H1 (cell line): Measurements from ENCODE around the gene PKN1. TPM values are rescaled to one million over a fixed set of nuclear protein-coding genes. Genes with fewer than 3 reads are reported as not detected.

ENCODE experiments used
- CTCF ChIA-PET: fragments of 300-600 bp; sonication (Branson Sonifier 250); formaldehyde crosslinking; loops from one replicate; lab custom pipeline; 2021; ENCODE audit not compliant: partially characterized antibody; lab: Charles Lee
- POLR2A ChIA-PET: fragments of 300-600 bp; sonication (Branson Sonifier 250); formaldehyde crosslinking; loops from one replicate; lab custom pipeline; 2021; ENCODE audit warnings: inconsistent platforms; ENCODE audit not compliant: partially characterized antibody; lab: Charles Lee
- DNase-seq, 2 experiments: peaks; one replicate each; pipeline versions ENCODE4 v3.0.0 to v3.0.0-alpha.2; 2010 to 2022; ENCODE audit warnings: low spot score in 2 of 2, low read depth in 1 of 2, mixed read lengths in 1 of 2
- FAIRE-seq: peaks from 2 replicates; lab custom pipeline; 2011; peaks lifted over from hg19 to GRCh38; lab: Jason Lieb, UNC
- H2AFZ ChIP-seq: 2 replicates; pipeline ENCODE4 v1.8.1; 2012; ENCODE audit warnings: low read length, inconsistent platforms
- H2AK5ac ChIP-seq: 2 replicates; pipeline ENCODE4 v1.6.1; 2013; ENCODE audit warnings: low read depth, low read length
- H2BK120ac ChIP-seq: replicated peaks from 2 replicates; pipeline ENCODE3; 2013; ENCODE audit warnings: low read depth, low read length, inconsistent platforms
- H2BK12ac ChIP-seq: 2 replicates; pipeline ENCODE4 v1.6.1; 2013; ENCODE audit warnings: low read depth, low read length
- H2BK15ac ChIP-seq: 2 replicates; pipeline ENCODE4 v1.6.1; 2013; ENCODE audit warnings: low read length
- H2BK20ac ChIP-seq: 2 replicates; pipeline ENCODE4 v1.6.1; 2013; ENCODE audit warnings: low read length
- H2BK5ac ChIP-seq: 2 replicates; pipeline ENCODE4 v1.6.1; 2013; ENCODE audit warnings: low read depth, low read length
- H3K14ac ChIP-seq: 2 replicates; pipeline ENCODE4 v1.6.1; 2013; ENCODE audit warnings: inconsistent platforms; ENCODE audit not compliant: insufficient read length
- H3K18ac ChIP-seq: 2 replicates; pipeline ENCODE4 v1.6.1; 2013; ENCODE audit warnings: low read length; ENCODE audit errors: extremely low read depth
- H3K23ac ChIP-seq: 2 replicates; pipeline ENCODE4 v1.6.1; 2013; ENCODE audit warnings: inconsistent platforms; ENCODE audit not compliant: insufficient read length
- H3K23me2 ChIP-seq: 2 replicates; pipeline ENCODE4 v1.6.1; 2013; ENCODE audit warnings: low read depth, low read length
- H3K27ac ChIP-seq: 2 replicates; pipeline ENCODE4 v1.6.1; 2011; ENCODE audit warnings: low read depth, low read length, inconsistent platforms
- H3K27me3 ChIP-seq, 4 experiments: replicated peaks in 1 of 4; 1 replicate in 1 of 4; 2 replicates in 3 of 4; pipeline versions ENCODE4 v1.6.1 to v1.8.1; 2011 to 2013; ENCODE audit warnings: low read length in 3 of 4, mild to moderate bottlenecking in 3 of 4, inconsistent platforms in 2 of 4, mixed read lengths in 2 of 4, moderate library complexity in 1 of 4; ENCODE audit not compliant: control insufficient read depth in 3 of 4, insufficient read depth in 3 of 4; ENCODE audit errors: extremely low read depth in 1 of 4
- H3K36me3 ChIP-seq, 4 experiments: 2 replicates each; pipeline versions ENCODE4 v1.6.1 to v1.8.1; 2011 to 2013; ENCODE audit warnings: mild to moderate bottlenecking in 4 of 4, low read length in 3 of 4, moderate library complexity in 2 of 4, control low read depth in 1 of 4, inconsistent platforms in 1 of 4; ENCODE audit not compliant: insufficient read depth in 4 of 4, control insufficient read depth in 2 of 4
- H3K4ac ChIP-seq: replicated peaks from 2 replicates; pipeline ENCODE3; 2013; ENCODE audit warnings: low read length, low read depth, mixed read lengths, inconsistent platforms; ENCODE audit not compliant: insufficient read length
- H3K4me1 ChIP-seq, 4 experiments: replicated peaks in 1 of 4; 1 replicate in 1 of 4; 2 replicates in 3 of 4; pipeline versions ENCODE4 v1.6.1 to v1.8.1; 2011 to 2013; ENCODE audit warnings: low read length in 3 of 4, inconsistent platforms in 2 of 4, mixed read lengths in 1 of 4; ENCODE audit not compliant: insufficient read depth in 4 of 4, control insufficient read depth in 3 of 4
- H3K4me2 ChIP-seq, 2 experiments: 2 replicates each; pipeline versions ENCODE4 v1.6.1 to v1.8.1; 2011 to 2013; ENCODE audit warnings: low read depth in 2 of 2, low read length in 2 of 2, control low read depth in 1 of 2, inconsistent platforms in 1 of 2, mild to moderate bottlenecking in 1 of 2; ENCODE audit not compliant: insufficient read depth in 1 of 2
- H3K4me3 ChIP-seq, 4 experiments: fragments of 200-600, 300-600 bp in 1 of 4; sonication (generic), shearing (Covaris generic), sonication (Bioruptor Twin) in 1 of 4; 2 replicates each; pipeline versions ENCODE4 v1.5.1 to v1.8.1; 2011 to 2016; ENCODE audit warnings: low read length in 4 of 4, low read depth in 3 of 4, control low read depth in 2 of 4, inconsistent platforms in 2 of 4, mild to moderate bottlenecking in 2 of 4, mixed read lengths in 1 of 4, moderate library complexity in 1 of 4; ENCODE audit not compliant: insufficient read depth in 2 of 4; ENCODE audit errors: extremely low read depth in 1 of 4
- H3K56ac ChIP-seq: replicated peaks from 2 replicates; pipeline ENCODE3; 2013; ENCODE audit warnings: low read depth, mild to moderate bottlenecking, mixed read lengths, low read length, inconsistent platforms; ENCODE audit not compliant: insufficient read length
- H3K79me1 ChIP-seq: 2 replicates; pipeline ENCODE4 v1.6.1; 2013; ENCODE audit warnings: low read depth, low read length, control low read depth
- H3K79me2 ChIP-seq, 2 experiments: 2 replicates each; pipeline versions ENCODE4 v1.6.1 to v1.8.1; 2012 to 2013; ENCODE audit warnings: low read length in 2 of 2, mild to moderate bottlenecking in 2 of 2, inconsistent platforms in 1 of 2; ENCODE audit not compliant: insufficient read depth in 2 of 2, control insufficient read depth in 1 of 2
- H3K9ac ChIP-seq, 4 experiments: replicated peaks in 1 of 4; 1 replicate in 1 of 4; 2 replicates in 3 of 4; pipeline versions ENCODE4 v1.6.1 to v1.8.1; 2011 to 2013; ENCODE audit warnings: low read depth in 3 of 4, low read length in 3 of 4, control low read depth in 2 of 4, mild to moderate bottlenecking in 2 of 4, moderate library complexity in 2 of 4, inconsistent platforms in 1 of 4; ENCODE audit errors: extremely low read depth in 1 of 4
- H3K9me3 ChIP-seq, 2 experiments: 2 replicates each; pipeline versions ENCODE4 v1.6.1 to v1.8.1; 2012 to 2013; ENCODE audit warnings: mild to moderate bottlenecking in 2 of 2, moderate library complexity in 2 of 2, control low read depth in 1 of 2, inconsistent platforms in 1 of 2, low read depth in 1 of 2, low read length in 1 of 2, mixed read lengths in 1 of 2; ENCODE audit not compliant: insufficient read depth in 2 of 2
- H4K20me1 ChIP-seq, 2 experiments: replicated peaks in 1 of 2; 2 replicates each; pipeline versions ENCODE3 to v1.8.1; 2011 to 2013; ENCODE audit warnings: inconsistent platforms in 2 of 2, low read length in 2 of 2, mild to moderate bottlenecking in 1 of 2; ENCODE audit not compliant: insufficient read depth in 2 of 2, control insufficient read depth in 1 of 2
- H4K5ac ChIP-seq: 2 replicates; pipeline ENCODE4 v1.6.1; 2013; ENCODE audit warnings: low read length, low read depth, mixed read lengths, inconsistent platforms; ENCODE audit not compliant: insufficient read length
- H4K8ac ChIP-seq: 2 replicates; pipeline ENCODE4 v1.8.0; 2013; ENCODE audit warnings: mild to moderate bottlenecking, moderate library complexity, low read length, inconsistent platforms; ENCODE audit not compliant: insufficient read depth; ENCODE audit errors: extremely low read depth
- H4K91ac ChIP-seq: replicated peaks from 2 replicates; pipeline ENCODE3; 2013; ENCODE audit warnings: low read length, mixed read lengths, inconsistent platforms; ENCODE audit not compliant: insufficient read length
- CREB1 ChIP-seq: IDR thresholded peaks from 2 replicates; pipeline ENCODE4 v1.6.1; 2012; ENCODE audit warnings: inconsistent platforms
- EP300 ChIP-seq, 2 experiments: IDR thresholded peaks; 1 replicate in 1 of 2; 2 replicates in 1 of 2; pipeline ENCODE4 v1.6.1; 2011 to 2012; ENCODE audit warnings: low read depth in 2 of 2, low read length in 2 of 2, mild to moderate bottlenecking in 2 of 2, borderline replicate concordance in 1 of 2, inconsistent platforms in 1 of 2, moderate library complexity in 1 of 2
- PHF8 ChIP-seq: fragments of 200-600 bp; sonication (generic); conservative IDR thresholded peaks from 2 replicates; pipeline ENCODE4 v1.7.1; 2012; ENCODE audit warnings: low read depth, mild to moderate bottlenecking, inconsistent platforms, low read length, moderate library complexity
- RAD21 ChIP-seq, 2 experiments: IDR thresholded peaks in 1 of 2; conservative IDR thresholded peaks in 1 of 2; 2 replicates each; pipeline ENCODE4 v1.6.1; 2011; ENCODE audit warnings: low read depth in 2 of 2, low read length in 2 of 2, improper control_type of control experiment in 1 of 2, inconsistent platforms in 1 of 2, mild to moderate bottlenecking in 1 of 2, moderate library complexity in 1 of 2
- TAF1 ChIP-seq: IDR thresholded peaks from 2 replicates; pipeline ENCODE4 v1.6.1; 2011; ENCODE audit warnings: mild to moderate bottlenecking, low read depth, low read length
- TAF7 ChIP-seq: optimal IDR thresholded peaks from 2 replicates; pipeline ENCODE3; 2011; ENCODE audit warnings: low read depth, mild to moderate bottlenecking, inconsistent platforms, low read length, moderate library complexity, borderline replicate concordance
- TBP ChIP-seq: IDR thresholded peaks from 2 replicates; pipeline ENCODE4 v1.6.1; 2011; ENCODE audit warnings: low read depth, low read length, improper control_type of control experiment
- WGBS, 2 experiments: shearing (Covaris generic) in 1 of 2; methylation state at CpG; one replicate each; pipeline versions ENCODE4 v1.1.6 to v1.1.7; 2013 to 2015; ENCODE audit warnings: low lambda C conversion rate in 2 of 2, mixed read lengths in 2 of 2, inconsistent platforms in 1 of 2, low coverage in 1 of 2, missing lambda C conversion rate in 1 of 2; ENCODE audit not compliant: insufficient replicate concordance in 2 of 2, insufficient coverage in 1 of 2, insufficient read length in 1 of 2; ENCODE audit errors: extremely low coverage in 1 of 2, missing lambda C conversion rate in 1 of 2; 5-methylcytosine and 5-hydroxymethylcytosine counted together
- polyA plus RNA-seq, 7 experiments: library from polyadenylated mRNA; depleted of rRNA in 3 of 7; stranded (reverse) in 5 of 7; unstranded in 2 of 7; fragments of >200 nt in 5 of 7; fragments of 200-250 nt in 2 of 7; gene quantifications; 1 replicate in 5 of 7; 2 replicates in 1 of 7; 4 replicates in 1 of 7; pipeline versions ENCODE4 v1.2.1 to v1.2.3, GENCODE V29; 2011 to 2013; ENCODE audit warnings: missing spikeins in 2 of 7, mixed read lengths in 2 of 7
- total RNA-seq: library from RNA; stranded (reverse); fragmentation: NEBNext Ultra II Directional; extraction: Animal tissue kit (Norgen Biotek cat#: 25700); gene quantifications from 2 replicates; pipeline ENCODE4 v1.2.1, GENCODE V29; 2021

PKN1 gene
- total and polyA plus RNA-seq, 2 of the 8 experiments (the other 6 are each of a cell fraction or from before 2014, with no cell fraction given), result 65.2 to 162 TPM

- Histone ChIP-seq H2BK120ac (no peak overlapping the region), H2AFZ (no peak overlapping the region), H3K4me2 (peak overlapping the region in 1 of 2 experiments; percentile 53; a peak in 1 of 4 replicates), H2BK20ac (no peak overlapping the region), H3K79me2 (no peaks in the 10 kb centered on the region), H2BK5ac (peak overlapping the region; percentile 60; the same call in 1 of the 2 replicates), H4K5ac (no peak overlapping the region), H4K20me1 (peaks cover 0 to 8% of the 10 kb centered on the region in 2 experiments), H4K91ac (no peak overlapping the region), H3K4ac (no peak overlapping the region), H2BK15ac (no peak overlapping the region), H3K79me1 (no peaks in the 10 kb centered on the region), H4K8ac (no peak overlapping the region), H2BK12ac (no peak overlapping the region), H3K56ac (no peak overlapping the region), H3K9ac (no peak overlapping the region), H3K23me2 (no peaks in the 10 kb centered on the region; the same call in 1 of the 2 replicates), H3K4me1 (peaks cover 0 to 21% (median 9%) of the 10 kb centered on the region in 4 experiments; a peak in 6 of 7 replicates), H2AK5ac (no peak overlapping the region), H3K14ac (no peak overlapping the region), H3K27ac (0 out of 2 replicates have a peak overlapping the region, but pooled peaks have one; percentile 12), H3K9me3 (no peaks in the 10 kb centered on the region), H3K27me3 (no peaks in the 10 kb centered on the region), H3K4me3 (no peak overlapping the region; a peak in 1 of 8 replicates), H3K23ac (no peak overlapping the region), H3K18ac (no peak overlapping the region), H3K36me3 (peaks cover 5 to 17% (median 10%) of the 10 kb centered on the region in 4 experiments; a peak in 6 of 8 replicates)
- 56% methylated on average over 42 of the region's 43 CpGs; no CpG with 5 or more reads in 1 of the 2 experiments for WGBS, 2 experiments
- FAIRE-seq, result no peak
- ChIA-PET POLR2A (interaction anchor here (0.6 to 7.0 kb wide), 7 partner anchors 13 to 772 kb away, joined by 3 to 45 read pairs (median 4); partner anchors contain the start of genes C19orf53 and GIPC1), CTCF (interaction anchor here (0.5 to 5.6 kb wide), 33 partner anchors 8 to 419 kb away, joined by 3 to 36 read pairs (median 4); partner anchors contain the start of genes ADGRE2, DNAJB1 and GIPC1)
- peak in 1 of 2 experiments; percentile 99 for DNase-seq
- TF ChIP-seq EP300 (IDR thresholded peaks at IDR 0.05; ENCODE audit: borderline replicate concordance in 1 of 2, low read depth in 2 of 2, low read length in 2 of 2) (0 out of 3 replicates have a peak, but pooled peaks of 1 of the 2 experiments have one; percentile 45), TBP (peak; percentile 58; the same call in 1 of the 2 replicates), PHF8 (no peak), RAD21 (IDR thresholded peaks at IDR 0.05 in 1 of 2, conservative IDR thresholded peaks at IDR 0.05 in 1 of 2; ENCODE audit: low read depth in 2 of 2, low read length in 2 of 2) (peak; percentile 66 to 79), CREB1 (0 out of 2 replicates have a peak, but pooled peaks have one; percentile 35), TAF1 (no peak), TAF7 (peak; percentile 38)
Observed at GRCh38 chr19:14479975-14480699, 47.0 kb downstream of the PKN1 start.
